ENCODE data around the gene LAT.

LAT gene

GRCh38 chr16:28983644-28984043, 1.2 kb upstream of the LAT start:
- DNase-seq (ENCODE audit: low spot score) = no peak
- CTCF ChIA-PET = interaction anchor here (1.0 kb wide), 1 partner anchor 8 kb away, joined by 3 read pairs; no protein-coding TSS in a partner anchor
- no peak overlapping the region for H3K27ac ChIP-seq
- POLR2A ChIA-PET (ENCODE audit: low non-redundant PET) = no interaction called here
- TF ChIP-seq, protein P1, sequence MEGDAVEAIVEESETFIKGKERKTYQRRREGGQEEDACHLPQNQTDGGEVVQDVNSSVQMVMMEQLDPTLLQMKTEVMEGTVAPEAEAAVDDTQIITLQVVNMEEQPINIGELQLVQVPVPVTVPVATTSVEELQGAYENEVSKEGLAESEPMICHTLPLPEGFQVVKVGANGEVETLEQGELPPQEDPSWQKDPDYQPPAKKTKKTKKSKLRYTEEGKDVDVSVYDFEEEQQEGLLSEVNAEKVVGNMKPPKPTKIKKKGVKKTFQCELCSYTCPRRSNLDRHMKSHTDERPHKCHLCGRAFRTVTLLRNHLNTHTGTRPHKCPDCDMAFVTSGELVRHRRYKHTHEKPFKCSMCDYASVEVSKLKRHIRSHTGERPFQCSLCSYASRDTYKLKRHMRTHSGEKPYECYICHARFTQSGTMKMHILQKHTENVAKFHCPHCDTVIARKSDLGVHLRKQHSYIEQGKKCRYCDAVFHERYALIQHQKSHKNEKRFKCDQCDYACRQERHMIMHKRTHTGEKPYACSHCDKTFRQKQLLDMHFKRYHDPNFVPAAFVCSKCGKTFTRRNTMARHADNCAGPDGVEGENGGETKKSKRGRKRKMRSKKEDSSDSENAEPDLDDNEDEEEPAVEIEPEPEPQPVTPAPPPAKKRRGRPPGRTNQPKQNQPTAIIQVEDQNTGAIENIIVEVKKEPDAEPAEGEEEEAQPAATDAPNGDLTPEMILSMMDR (conservative IDR thresholded peaks at IDR 0.05; ENCODE audit: low read depth) = no peak

GRCh38 chr16:28984091-28984490, 761 bp upstream of the LAT start:
- no peak for DNase-seq (ENCODE audit: low spot score)
- H3K27ac ChIP-seq = no peak overlapping the region
- ChIA-PET POLR2A (ENCODE audit: low non-redundant PET) (no interaction called here), CTCF (no interaction called here)
- TF ChIP-seq, protein P1 (conservative IDR thresholded peaks at IDR 0.05; ENCODE audit: low read depth) = no peak

- ChIA-PET POLR2A (ENCODE audit: low non-redundant PET) (no interaction called here), CTCF (interaction anchor here (0.7 kb wide), 1 partner anchor 8 kb away, joined by 4 read pairs; no protein-coding TSS in a partner anchor)
- no peak for DNase-seq (ENCODE audit: low spot score)
- no peak overlapping the region for H3K27ac ChIP-seq
- TF ChIP-seq, protein P1 (conservative IDR thresholded peaks at IDR 0.05; ENCODE audit: low read depth) = no peak
Measured at GRCh38 chr16:28985211-28986041, 574 bp downstream of the LAT start.

DNA sequence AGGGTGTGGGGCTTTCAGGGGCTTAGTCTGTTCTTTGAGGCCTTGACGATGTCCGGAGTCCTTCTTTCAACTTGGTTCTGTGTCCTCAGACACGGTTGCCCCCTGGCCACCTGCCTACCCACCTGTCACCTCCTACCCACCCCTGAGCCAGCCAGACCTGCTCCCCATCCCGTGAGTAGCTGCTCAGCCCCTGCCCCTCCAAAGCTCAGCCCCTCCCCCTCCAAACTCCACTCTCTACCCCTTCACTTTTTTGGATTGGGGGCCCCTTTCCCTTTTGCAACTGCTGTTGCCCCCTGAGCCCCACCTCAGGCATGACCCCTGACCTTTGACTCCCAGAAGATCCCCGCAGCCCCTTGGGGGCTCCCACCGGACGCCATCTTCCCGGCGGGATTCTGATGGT, 1.2 kb downstream of the LAT start:
- TF ChIP-seq, protein P1 (conservative IDR thresholded peaks at IDR 0.05; ENCODE audit: low read depth) = no peak
- H3K27ac ChIP-seq = no peak overlapping the region
- CTCF ChIA-PET = interaction anchor here (0.7 kb wide), 2 partner anchors 8 to 9 kb away, joined by 4 read pairs; no protein-coding TSS in a partner anchor
- DNase-seq (ENCODE audit: low spot score) = no peak
- POLR2A ChIA-PET (ENCODE audit: low non-redundant PET) = no interaction called here

- DNase-seq (ENCODE audit: low spot score) = no peak
- TF ChIP-seq, protein P1 (conservative IDR thresholded peaks at IDR 0.05; ENCODE audit: low read depth) = no peak
- ChIA-PET CTCF (interaction anchor here (0.7 kb wide), 2 partner anchors 8 to 9 kb away, joined by 4 read pairs; no protein-coding TSS in a partner anchor), POLR2A (ENCODE audit: low non-redundant PET) (no interaction called here)
- H3K27ac ChIP-seq = no peak overlapping the region
Measured at GRCh38 chr16:28986492-28986891, 1.6 kb downstream of the LAT start.

DNA sequence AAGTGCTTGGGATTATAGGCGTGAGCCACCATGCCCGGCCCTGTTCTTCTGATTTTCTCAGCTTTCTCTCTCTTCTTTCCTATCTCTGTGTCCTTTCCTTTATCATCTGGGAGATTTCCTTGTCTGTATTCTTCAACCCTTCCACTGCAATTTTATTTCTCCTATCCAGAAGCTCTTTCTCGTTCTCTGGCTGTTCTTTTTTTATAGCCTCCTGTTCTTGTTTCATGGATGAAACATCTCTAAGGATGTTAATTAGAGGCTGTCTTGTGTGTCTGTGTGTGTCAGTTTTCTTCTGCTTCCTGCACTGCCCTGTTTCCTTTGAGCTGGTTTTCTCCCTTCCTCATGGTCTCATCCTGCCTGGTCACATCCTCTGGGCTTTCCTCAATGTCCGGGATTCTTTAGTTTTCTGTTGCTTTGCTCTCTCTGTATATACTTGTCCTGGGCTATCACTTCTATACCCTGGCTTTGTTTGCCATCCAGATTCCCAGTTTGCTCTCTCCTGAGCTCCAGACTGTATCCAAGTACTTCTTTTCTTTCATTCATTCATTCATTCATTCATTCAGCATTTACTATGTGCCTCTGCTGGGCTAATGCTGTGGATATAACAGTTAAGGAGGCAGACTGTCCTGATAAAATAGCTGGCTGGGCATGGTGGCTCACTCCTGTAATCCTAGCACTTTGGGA, 2.5 kb downstream of the LAT start:
- TF ChIP-seq, protein P1 (conservative IDR thresholded peaks at IDR 0.05; ENCODE audit: low read depth) = no peak
- H3K27ac ChIP-seq = no peak overlapping the region
- DNase-seq (ENCODE audit: low spot score) = no peak
- ChIA-PET CTCF (interaction anchor here (0.6 to 0.7 kb wide), 2 partner anchors 29 to 709 kb away, joined by 3 to 4 read pairs; no protein-coding TSS in a partner anchor), POLR2A (ENCODE audit: low non-redundant PET) (no interaction called here)

Measured in RWPE1 (cell line).